HG03460 (cell line): ENCODE data around the gene RFPL4AL1.

Source experiments
- ATAC-seq: cut with Tn5 transposase; IDR thresholded peaks from one replicate; pipeline ENCODE4 v1.9.1; 2021; ENCODE audit not compliant: unreplicated experiment

The RFPL4AL1 gene

DNA sequence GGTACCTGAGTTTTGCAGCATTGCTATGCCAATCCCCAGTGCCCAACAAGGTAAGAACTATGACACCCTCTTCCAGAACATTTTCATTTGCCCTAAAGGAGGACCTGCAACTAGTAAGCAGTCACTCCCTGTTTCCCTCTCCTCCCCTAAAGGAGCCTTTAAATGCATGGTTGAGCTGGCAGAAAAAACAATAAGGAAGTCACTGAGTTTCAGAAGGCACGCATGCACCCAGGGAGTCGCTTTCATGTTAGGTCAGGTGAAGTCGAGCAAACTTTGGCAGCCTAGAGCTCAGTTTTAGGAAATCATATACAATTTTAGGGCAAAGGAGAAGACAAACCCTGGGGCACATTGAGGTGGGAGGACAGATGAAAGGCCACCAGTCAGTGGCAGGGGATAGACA, 51.1 kb downstream of the RFPL4AL1 start:
- ATAC-seq: no peak
